ENCODE data around the gene CRB2. TPM values are rescaled to one million over a fixed set of nuclear protein-coding genes. Genes with fewer than 3 reads are reported as not detected.

The CRB2 gene
- total RNA-seq, 2 experiments from 2014 or later, result not detected

- Mint-ChIP-seq H3K4me3 (no peak overlapping the region), H3K9me3 (ENCODE audit: low read depth) (no peaks in the 10 kb centered on the region), H3K36me3 (no peaks in the 10 kb centered on the region), H3K27ac (no peak overlapping the region), H3K4me1 (no peaks in the 10 kb centered on the region), H3K27me3 (no peaks in the 10 kb centered on the region)
- no peak for DNase-seq
- CTCF ChIA-PET, result no interaction called here
- ATAC-seq, result no peak
These were observed 62.0 kb downstream of the CRB2 start for GRCh38 chr9:123418052-123418430.

GRCh38 chr9:123418506-123418905 lies 62.5 kb downstream of the CRB2 start:
- Mint-ChIP-seq H3K36me3 (no peaks in the 10 kb centered on the region), H3K9me3 (ENCODE audit: low read depth) (no peaks in the 10 kb centered on the region), H3K4me1 (no peaks in the 10 kb centered on the region), H3K4me3 (no peak overlapping the region), H3K27ac (no peak overlapping the region), H3K27me3 (no peaks in the 10 kb centered on the region)
- DNase-seq (no peak), ATAC-seq (no peak)
- CTCF ChIA-PET, result interaction anchor here (1.0 kb wide), 1 partner anchor 20 kb away, joined by 3 read pairs; no protein-coding TSS in a partner anchor

- CTCF ChIA-PET, result interaction anchor here (1.0 kb wide), 1 partner anchor 21 kb away, joined by 3 read pairs; no protein-coding TSS in a partner anchor
- no peak for ATAC-seq
- Mint-ChIP-seq H3K4me1 (no peaks in the 10 kb centered on the region), H3K9me3 (ENCODE audit: low read depth) (no peaks in the 10 kb centered on the region), H3K27ac (no peak overlapping the region), H3K27me3 (no peaks in the 10 kb centered on the region), H3K4me3 (no peak overlapping the region), H3K36me3 (no peaks in the 10 kb centered on the region)
- no peak for DNase-seq
These were observed 63.1 kb downstream of the CRB2 start for GRCh38 chr9:123419091-123419490.

GRCh38 chr9:123419721-123420591 lies 64.0 kb downstream of the CRB2 start:
- CTCF ChIA-PET, result interaction anchor here (1.0 kb wide), 1 partner anchor 22 kb away, joined by 3 read pairs; no protein-coding TSS in a partner anchor
- Mint-ChIP-seq H3K27me3 (no peaks in the 10 kb centered on the region), H3K4me1 (no peaks in the 10 kb centered on the region), H3K9me3 (ENCODE audit: low read depth) (no peaks in the 10 kb centered on the region), H3K4me3 (no peak overlapping the region), H3K36me3 (no peaks in the 10 kb centered on the region), H3K27ac (no peak overlapping the region)
- no peak for DNase-seq
- no peak for ATAC-seq

GRCh38 chr9:123420592-123421111 lies 64.7 kb downstream of the CRB2 start:
- no peaks in the 10 kb centered on the region for H3K27me3 Mint-ChIP-seq
- no peak for ATAC-seq
- H3K27ac Mint-ChIP-seq, result no peak overlapping the region

GRCh38 chr9:123421186-123421585 lies 65.2 kb downstream of the CRB2 start:
- CTCF ChIA-PET, result no interaction called here
- DNase-seq (no peak), ATAC-seq (no peak)
- Mint-ChIP-seq H3K36me3 (no peaks in the 10 kb centered on the region), H3K4me1 (no peaks in the 10 kb centered on the region), H3K9me3 (ENCODE audit: low read depth) (no peaks in the 10 kb centered on the region), H3K27me3 (no peaks in the 10 kb centered on the region), H3K4me3 (no peak overlapping the region), H3K27ac (no peak overlapping the region)

More at GRCh38 chr9:123420592-123421111, 64.7 kb downstream of the CRB2 start:
- Mint-ChIP-seq H3K4me1 (no peaks in the 10 kb centered on the region), H3K4me3 (no peak overlapping the region), H3K9me3 (ENCODE audit: low read depth) (no peaks in the 10 kb centered on the region), H3K36me3 (no peaks in the 10 kb centered on the region)
- CTCF ChIA-PET, result no interaction called here
- no peak for DNase-seq

- no peaks in the 10 kb centered on the region for H3K4me1 Mint-ChIP-seq
- ATAC-seq (no peak), DNase-seq (no peak)
- H3K36me3 Mint-ChIP-seq, result no peaks in the 10 kb centered on the region
- no peaks in the 10 kb centered on the region for H3K9me3 Mint-ChIP-seq (ENCODE audit: low read depth)
- CTCF ChIA-PET, result no interaction called here
- no peaks in the 10 kb centered on the region for H3K27me3 Mint-ChIP-seq
- H3K4me3 Mint-ChIP-seq, result no peak overlapping the region
- H3K27ac Mint-ChIP-seq, result no peak overlapping the region
These were observed 65.9 kb downstream of the CRB2 start for GRCh38 chr9:123421801-123422455.

- H3K9me3 Mint-ChIP-seq (ENCODE audit: low read depth), result no peaks in the 10 kb centered on the region
- H3K36me3 Mint-ChIP-seq, result no peaks in the 10 kb centered on the region
- no peak for DNase-seq
These were observed 66.8 kb downstream of the CRB2 start for GRCh38 chr9:123422635-123423310.

GRCh38 chr9:123423311-123423640 lies 67.3 kb downstream of the CRB2 start:
- Mint-ChIP-seq H3K4me1 (no peaks in the 10 kb centered on the region), H3K36me3 (no peaks in the 10 kb centered on the region), H3K9me3 (ENCODE audit: low read depth) (no peaks in the 10 kb centered on the region), H3K4me3 (no peak overlapping the region), H3K27ac (no peak overlapping the region), H3K27me3 (no peaks in the 10 kb centered on the region)
- CTCF ChIA-PET, result no interaction called here
- DNase-seq (no peak), ATAC-seq (no peak)

More at GRCh38 chr9:123422635-123423310, 66.8 kb downstream of the CRB2 start:
- CTCF ChIA-PET, result no interaction called here
- H3K4me3 Mint-ChIP-seq, result no peak overlapping the region
- no peaks in the 10 kb centered on the region for H3K4me1 Mint-ChIP-seq
- H3K27ac Mint-ChIP-seq, result no peak overlapping the region
- ATAC-seq, result no peak
- H3K27me3 Mint-ChIP-seq, result no peaks in the 10 kb centered on the region

- no peaks in the 10 kb centered on the region for H3K9me3 Mint-ChIP-seq (ENCODE audit: low read depth)
- ATAC-seq (no peak), DNase-seq (no peak)
- H3K36me3 Mint-ChIP-seq, result no peaks in the 10 kb centered on the region
- H3K4me3 Mint-ChIP-seq, result no peak overlapping the region
- no peak overlapping the region for H3K27ac Mint-ChIP-seq
- CTCF ChIA-PET, result no interaction called here
- H3K4me1 Mint-ChIP-seq, result no peaks in the 10 kb centered on the region
- no peaks in the 10 kb centered on the region for H3K27me3 Mint-ChIP-seq
These were observed 68.1 kb downstream of the CRB2 start for GRCh38 chr9:123424131-123424530.

- Mint-ChIP-seq H3K27ac (no peak overlapping the region), H3K4me1 (no peaks in the 10 kb centered on the region)
- no peak for DNase-seq
These were observed 68.7 kb downstream of the CRB2 start for GRCh38 chr9:123424552-123425225.

GRCh38 chr9:123425261-123425821 lies 69.3 kb downstream of the CRB2 start:
- H3K36me3 Mint-ChIP-seq, result no peaks in the 10 kb centered on the region
- H3K4me3 Mint-ChIP-seq, result no peak overlapping the region
- ATAC-seq (no peak), DNase-seq (no peak)
- no peaks in the 10 kb centered on the region for H3K27me3 Mint-ChIP-seq
- CTCF ChIA-PET, result no interaction called here
- H3K9me3 Mint-ChIP-seq (ENCODE audit: low read depth), result no peaks in the 10 kb centered on the region
- H3K4me1 Mint-ChIP-seq, result no peaks in the 10 kb centered on the region
- H3K27ac Mint-ChIP-seq, result no peak overlapping the region

More at GRCh38 chr9:123424552-123425225, 68.7 kb downstream of the CRB2 start:
- CTCF ChIA-PET, result no interaction called here
- no peak for ATAC-seq
- no peaks in the 10 kb centered on the region for H3K27me3 Mint-ChIP-seq
- no peak overlapping the region for H3K4me3 Mint-ChIP-seq
- H3K9me3 Mint-ChIP-seq (ENCODE audit: low read depth), result no peaks in the 10 kb centered on the region
- H3K36me3 Mint-ChIP-seq, result no peaks in the 10 kb centered on the region

GRCh38 chr9:123425836-123426365 lies 69.9 kb downstream of the CRB2 start:
- no peaks in the 10 kb centered on the region for H3K9me3 Mint-ChIP-seq (ENCODE audit: low read depth)
- ATAC-seq (no peak), DNase-seq (no peak)
- H3K27me3 Mint-ChIP-seq, result no peaks in the 10 kb centered on the region
- no peak overlapping the region for H3K4me3 Mint-ChIP-seq
- H3K4me1 Mint-ChIP-seq, result no peaks in the 10 kb centered on the region
- H3K27ac Mint-ChIP-seq, result no peak overlapping the region
- CTCF ChIA-PET, result no interaction called here
- H3K36me3 Mint-ChIP-seq, result no peaks in the 10 kb centered on the region
